ENCODE results near the gene L3MBTL4.

L3MBTL4 gene

DNA sequence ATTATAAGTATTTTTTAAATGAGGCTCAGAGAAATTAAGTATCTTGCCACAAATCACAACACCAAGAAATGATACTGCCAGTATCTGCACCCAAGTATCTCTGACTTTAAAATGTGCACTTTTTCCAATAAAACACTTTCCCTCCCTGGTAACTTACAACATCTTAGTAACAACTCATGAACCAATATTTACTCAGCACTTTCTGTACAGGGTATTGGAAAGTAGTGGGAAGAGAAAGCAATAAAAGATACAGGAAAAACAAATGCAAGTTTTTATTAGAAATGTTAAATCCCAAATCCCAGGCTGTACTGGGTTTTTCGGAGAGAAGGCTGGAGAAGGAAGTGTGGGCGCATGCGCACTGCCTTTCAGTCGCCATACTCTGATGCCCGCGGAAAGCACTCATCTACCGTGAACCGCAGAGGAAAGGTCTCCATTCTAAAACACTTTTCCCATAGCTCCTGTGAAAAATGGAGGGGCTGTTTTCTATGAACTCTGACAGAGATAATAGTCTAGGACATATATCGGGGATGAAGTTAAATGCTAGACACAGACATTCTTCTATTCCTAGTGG lies 52.1 kb downstream of the L3MBTL4 start:
- no peak for DNase-seq

DNA sequence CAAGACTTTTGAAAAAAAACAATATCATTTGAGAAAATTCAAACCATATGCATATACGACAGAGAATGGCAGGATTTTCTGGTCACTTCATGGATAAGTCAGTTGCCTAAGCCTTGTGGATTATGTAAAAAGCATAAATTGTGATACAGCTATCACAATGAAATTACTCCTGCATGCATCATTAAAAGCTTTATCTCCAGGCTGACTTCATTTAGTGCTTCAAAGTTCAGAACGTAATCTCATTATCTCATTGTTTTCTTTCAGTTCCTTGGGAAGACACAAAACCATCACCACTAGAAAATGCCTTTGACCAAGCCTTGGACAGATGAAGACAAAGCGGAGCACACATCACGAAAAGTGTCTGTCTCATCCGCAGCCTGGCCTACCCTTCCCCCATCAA lies 57.0 kb downstream of the L3MBTL4 start:
- no peak for DNase-seq

DNA sequence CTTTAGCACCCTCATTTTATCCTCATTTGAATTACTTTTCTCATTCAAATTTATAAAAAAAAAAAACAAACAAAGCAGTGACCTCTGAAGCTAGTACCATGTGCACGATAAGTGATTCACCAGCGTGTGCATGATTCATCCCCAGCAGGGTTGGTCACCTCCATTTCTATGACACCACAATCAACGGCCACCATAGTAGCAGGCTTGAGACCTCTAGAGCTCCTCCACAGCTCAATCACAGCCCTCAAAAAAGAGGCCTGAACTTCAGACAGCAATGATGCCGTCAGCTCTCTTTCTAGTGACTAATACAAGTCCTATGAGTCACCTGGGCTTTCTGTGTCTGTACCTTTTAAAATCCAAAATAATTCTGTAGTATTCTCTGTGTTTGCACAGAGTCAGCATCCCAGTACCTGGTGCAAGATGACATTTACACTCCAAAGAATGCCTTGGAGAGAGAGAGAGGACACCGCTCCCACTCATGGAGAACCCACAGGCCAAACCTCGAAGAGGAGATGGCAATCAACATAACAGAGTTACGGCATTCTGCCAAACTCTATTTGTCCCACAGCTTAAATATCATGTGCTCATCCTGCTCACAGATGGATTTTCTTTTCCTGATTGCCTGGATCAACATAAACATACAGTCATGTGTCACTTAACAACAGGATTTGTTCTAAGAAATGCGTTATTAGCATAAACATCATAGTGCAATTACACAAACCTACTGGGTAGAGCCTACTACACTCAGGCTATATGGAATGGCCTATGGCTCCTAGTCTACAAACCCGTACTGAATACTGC lies 58.7 kb downstream of the L3MBTL4 start:
- DNase-seq, result no peak

DNA sequence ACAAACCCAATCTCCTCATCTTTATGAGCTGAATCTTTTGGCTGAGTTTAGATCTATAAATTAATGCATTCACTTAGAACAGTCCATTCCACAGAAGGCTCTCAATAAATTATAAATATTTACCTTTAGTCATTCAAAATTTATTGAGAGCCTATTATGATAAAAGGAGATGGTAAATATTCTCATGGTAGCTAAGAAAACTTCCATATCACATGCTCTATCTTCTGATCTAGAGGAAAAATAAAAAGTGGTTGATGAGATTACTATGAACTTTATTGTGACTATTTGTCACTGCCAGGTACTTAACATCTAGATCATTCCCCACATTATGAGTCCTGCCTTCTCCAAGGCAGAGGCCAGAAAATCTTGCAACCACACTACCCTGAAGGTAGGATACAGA lies 62.4 kb downstream of the L3MBTL4 start:
- no peak for DNase-seq

DNA sequence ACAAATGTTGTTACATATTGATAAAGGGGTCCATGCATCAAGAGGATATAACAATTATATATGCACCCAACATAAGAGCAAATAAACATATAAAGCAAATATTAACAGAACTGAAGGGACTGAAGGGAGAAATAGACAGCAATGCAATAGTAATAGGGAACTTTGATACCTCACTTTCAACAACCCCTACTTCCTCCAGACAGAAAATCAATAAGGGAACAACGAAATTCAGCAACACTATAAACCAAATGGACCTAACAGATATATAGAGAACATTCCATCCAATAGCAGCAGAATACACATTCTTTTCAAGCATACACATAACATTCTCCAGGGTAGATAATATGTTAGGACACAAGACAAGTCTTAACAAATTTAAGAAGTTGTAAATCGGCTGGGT lies 71.7 kb downstream of the L3MBTL4 start:
- DNase-seq, result no peak

DNA sequence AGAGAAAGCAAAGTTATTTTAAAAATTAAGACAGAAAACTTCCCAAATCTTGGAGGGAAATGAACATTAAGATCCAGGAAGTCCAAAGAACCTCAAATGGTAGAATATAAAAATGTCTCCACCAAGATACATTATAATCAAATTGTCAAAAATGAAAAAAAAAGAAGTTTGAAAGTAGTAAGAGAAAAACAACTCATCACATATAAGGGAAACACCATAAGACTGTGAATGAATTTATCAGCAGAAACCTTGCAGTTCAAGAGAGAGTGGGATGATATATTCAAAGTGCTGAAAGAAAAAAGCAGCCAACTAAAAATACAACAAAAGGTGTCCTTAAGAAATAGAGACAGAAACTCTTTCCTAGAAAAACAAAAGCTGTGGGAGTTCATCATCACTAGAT lies 73.0 kb downstream of the L3MBTL4 start:
- no peak for DNase-seq

DNA sequence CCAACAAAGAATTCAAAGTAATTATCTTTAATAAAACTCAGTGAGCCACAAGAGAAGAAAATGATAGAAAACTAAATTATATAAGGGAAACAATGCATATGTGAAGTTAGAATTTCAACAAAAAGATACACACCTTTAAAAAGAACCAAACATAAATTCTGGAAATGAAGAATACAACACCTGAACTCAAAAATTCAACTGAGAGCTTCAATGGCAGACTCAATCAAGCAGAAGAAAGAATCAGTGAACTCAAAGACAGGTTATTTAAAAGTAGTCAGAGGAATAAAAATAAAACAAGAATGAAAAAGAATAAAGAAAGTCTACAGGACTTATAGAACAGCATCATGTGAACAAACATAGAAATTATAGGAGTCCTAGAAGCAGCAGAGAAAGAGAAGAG lies 73.4 kb downstream of the L3MBTL4 start:
- no peak for DNase-seq

DNA sequence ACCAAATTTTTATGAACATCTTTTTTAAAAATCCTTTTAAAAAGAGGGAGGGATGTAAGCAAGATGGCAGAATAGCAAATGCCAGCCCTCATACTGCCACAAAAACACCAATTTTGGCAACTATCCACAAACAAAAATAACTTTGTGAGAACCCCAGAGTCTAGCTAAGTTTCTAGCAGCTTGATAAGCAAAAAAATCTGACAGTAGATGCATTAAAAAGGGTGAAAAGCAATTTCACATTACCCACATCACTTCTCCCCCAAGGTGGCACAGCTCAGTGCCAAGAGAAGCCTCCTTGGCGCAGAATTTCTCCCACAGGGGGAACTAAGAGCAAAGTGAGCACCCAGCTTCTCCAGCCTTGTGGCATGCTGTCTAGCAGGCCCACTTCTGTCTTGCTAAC lies 74.6 kb downstream of the L3MBTL4 start:
- DNase-seq, result no peak

DNA sequence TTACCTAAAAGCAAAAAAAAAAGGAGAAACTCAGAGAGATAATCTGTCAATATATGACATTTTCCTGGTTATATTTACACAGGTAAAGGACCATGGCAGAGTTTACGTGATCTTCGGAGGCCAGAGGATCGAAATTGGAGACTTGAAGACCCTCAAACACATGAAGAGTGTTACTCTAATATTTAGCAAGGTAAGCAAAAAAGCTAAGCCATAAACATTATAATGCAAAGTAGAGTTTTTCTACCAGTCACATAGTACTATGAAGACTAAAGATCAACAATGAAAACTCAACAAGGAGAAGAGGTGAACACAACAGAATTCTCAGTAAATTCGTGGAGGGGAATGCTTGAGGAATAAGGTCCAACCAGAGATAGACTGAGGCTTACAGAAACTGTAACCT lies 78.5 kb downstream of the L3MBTL4 start:
- DNase-seq, result no peak

DNA sequence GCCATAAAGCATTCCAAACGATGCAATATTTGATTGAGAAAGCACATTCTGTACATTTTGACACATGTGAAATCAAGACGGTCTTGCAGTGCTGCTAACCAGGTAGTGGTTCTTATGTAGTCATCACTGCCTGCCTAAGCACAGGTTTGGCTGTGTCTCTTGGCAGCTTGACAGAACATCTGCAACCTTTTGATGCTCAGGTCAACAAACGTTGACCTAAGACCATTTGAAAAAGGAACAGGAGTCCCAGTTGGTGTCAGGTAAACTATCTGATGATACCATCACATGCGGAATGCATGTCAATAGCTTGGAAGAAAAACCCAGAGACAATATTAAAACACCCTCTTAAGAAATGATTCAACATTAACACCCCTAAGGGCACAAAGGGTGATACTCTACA lies 80.7 kb downstream of the L3MBTL4 start:
- no peak for DNase-seq

DNA sequence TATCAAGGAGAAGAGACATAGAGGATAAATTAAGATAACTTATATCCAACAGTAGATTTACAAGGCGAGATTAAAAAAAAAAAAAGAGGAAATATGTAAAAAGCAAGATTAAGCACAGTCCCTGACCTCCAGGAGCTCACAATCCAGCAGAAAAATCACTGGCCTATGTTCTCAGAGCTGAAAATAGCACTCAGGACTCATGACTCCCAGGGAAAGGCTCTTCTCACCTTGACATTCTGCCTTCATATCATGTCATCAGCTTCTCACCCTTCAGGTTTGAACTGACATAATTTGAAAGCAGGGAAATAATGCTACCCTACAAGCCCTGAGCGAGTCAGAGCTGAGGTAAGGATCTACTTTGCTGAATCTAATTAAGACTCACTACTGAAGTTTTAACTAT lies 82.8 kb downstream of the L3MBTL4 start:
- DNase-seq, result no peak

DNA sequence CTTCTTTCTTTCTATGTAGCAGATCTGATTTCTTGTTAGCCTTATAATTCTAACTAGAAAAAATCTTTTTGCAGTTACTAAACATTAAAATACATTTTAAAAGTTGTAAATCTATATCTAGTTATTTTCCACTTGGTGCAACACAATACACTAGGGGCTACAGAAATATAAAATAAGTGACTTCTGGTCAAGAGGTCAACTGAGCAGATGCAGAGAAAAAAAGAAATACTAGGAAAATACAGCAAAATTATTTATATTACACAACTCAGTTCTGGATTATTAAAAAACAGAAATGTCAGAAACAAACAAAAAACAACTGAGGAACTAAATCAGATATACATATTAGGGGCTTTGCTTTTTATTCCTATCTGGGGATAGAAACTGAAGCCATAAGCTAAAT lies 83.9 kb downstream of the L3MBTL4 start:
- DNase-seq, result no peak

DNA sequence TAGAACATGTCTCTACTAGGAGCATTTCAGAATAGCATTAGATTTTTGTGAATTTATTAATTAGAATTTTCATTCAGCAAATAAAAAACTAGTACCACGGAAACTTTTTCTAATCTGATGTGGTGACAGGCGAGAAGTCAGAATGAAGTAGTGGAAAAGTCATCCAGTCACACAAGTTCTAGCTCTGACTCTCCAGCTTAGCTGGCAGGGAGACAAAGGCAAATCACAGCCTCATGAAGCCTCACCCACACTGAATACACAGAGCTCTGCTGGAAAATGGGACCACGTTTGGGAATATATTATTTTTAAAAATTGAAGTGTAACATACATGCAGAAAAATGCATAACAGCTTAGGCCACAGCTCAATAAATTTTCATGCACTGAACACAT lies 86.1 kb downstream of the L3MBTL4 start:
- no peak for DNase-seq

DNA sequence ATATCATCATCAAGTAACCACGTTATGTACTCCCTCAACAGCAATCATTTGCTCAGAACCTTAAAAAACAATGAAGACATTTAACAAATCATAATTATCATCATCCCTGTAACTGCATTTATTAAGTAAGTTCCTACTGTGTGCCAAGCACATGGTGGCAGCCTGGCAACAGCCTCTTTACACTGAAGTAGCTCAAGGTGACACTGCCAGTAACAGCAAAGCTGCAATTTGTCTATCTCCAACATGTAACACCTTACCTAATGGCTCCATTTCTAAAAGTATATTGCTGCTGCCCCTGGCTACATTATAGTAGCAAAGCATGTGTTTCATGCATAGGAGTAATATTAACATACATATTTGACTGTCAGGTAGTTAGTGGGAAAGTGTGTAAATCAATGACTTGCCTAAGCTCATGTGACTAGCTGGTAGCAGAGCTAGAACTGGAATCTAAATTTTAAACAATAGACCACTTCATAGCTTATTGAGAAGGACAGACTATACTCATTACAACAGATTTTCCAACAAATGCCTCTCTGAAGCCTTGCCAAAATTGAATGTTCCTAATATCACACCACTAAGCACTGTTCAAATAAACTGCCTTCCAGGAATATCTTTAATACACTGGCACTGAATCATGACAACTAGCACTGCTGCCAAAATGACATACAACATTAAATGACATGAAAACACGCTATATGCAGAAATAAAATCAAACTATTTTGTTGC lies 86.7 kb downstream of the L3MBTL4 start:
- no peak for DNase-seq

DNA sequence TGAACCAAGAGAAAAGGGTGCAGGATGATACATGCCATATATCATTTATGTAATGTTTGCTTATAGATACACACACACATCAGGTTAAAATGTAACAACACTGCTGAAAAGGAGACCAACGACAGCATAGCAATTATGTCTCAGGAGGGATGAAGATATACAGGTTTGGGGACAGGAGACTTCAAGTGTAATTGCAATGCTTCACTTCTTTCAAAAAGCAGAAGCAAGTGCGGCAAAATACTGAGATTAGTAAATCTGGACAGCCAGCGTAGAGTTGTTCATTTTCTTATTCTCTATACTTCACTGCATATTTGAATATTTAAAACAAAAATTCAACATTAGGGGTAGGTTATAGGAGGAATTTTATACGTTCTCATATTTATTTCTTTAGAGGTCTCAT lies 87.2 kb downstream of the L3MBTL4 start:
- DNase-seq, result no peak

DNA sequence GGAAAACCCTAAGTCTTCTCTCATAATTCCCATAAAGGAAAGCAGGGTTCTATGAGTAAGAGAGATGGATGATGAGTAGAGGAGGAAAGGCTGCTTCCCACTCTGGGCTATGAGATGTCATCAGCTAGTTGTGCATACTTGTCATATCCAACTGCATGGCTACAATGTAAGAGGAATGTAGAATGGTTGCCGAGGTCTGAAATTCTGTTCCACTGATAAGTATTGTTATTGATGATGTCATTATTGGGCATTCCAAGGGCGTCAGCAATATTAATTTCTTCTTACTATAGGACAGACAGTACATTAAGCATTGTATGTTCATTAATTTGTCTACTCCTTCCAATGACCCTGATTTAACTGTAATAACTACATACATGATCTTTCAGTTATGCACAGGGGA lies 88.1 kb downstream of the L3MBTL4 start:
- no peak for DNase-seq

DNA sequence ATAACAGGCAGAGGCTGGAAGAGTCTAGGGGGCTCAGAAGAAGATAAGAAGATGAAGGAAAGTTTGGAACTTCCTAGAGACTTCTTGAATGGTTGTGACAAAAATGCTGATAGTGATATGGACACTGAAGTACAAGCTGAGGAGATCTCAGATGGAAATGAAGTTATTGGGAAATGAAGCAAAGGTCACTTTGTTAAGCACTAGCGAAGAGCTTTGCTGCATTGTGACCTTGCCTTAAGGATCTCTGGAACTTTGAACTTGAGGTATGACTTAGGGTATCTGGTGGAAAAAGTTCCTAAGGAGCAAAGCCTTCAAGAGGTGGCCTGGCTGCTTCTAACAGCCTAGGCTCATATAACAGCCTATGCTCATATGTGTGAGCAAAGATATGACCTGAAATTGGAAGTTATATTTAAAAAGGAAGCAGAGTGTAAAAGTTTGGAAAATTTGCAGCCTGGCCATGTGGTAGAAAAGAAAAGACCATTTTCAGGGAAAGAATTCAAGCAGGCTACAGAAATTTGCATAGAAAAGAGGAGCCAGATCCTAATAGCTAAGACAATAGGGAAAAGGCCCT lies 91.3 kb downstream of the L3MBTL4 start:
- DNase-seq, result no peak

DNA sequence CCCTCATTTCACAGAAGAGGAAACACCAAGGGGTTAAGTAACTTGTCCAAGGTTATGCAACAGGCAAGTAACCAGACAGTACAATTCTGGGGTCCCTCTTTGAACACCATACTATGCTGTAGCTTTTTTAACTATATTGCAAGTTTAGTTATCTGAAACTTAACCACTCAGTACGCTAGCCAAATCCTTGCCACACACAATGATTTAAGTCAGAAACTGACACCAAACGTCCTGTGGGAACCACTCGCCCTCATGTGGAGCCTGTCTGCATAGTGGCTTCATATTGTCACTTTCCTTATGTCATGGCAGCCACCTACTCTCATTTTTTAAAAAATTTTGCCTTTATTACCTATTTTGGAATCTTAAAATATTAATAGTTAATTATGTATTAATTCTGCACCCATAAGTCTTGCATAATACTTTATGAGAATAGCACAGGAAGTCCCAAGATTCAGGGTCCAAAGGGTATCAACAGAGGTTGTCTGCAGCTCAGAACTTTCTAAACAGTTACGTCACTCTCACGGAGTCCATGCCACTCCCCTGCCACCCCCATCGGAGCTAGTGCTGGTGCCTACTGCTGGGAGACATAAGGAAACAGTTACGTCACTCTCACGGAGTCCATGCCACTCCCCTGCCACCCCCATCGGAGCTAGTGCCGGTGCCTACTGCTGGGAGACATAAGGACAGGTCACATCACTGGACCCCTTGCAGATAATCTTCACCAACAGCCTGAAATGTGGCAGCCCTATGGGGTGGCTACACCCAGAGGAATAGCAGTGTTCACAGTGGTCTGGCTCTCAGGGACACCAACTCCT lies 99.0 kb downstream of the L3MBTL4 start:
- DNase-seq, result no peak

DNA sequence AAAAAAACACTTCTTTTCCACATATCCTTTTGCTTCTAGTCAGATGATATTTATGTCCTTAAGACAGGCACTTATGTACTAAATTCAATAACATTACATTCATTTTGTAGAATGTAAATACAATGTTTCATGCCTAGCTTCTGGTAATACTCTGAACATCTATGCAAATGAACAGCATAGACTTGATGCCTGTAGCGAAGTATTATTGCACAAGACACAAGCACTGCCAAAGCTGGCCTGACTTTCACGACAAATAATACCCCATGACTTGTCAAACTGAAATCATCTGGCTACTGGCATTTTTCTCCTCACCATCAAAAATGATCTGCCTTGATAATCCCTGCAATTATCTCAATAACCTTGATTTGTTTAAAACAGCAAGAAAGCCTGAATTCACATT lies 101.3 kb downstream of the L3MBTL4 start:
- no peak for DNase-seq

DNA sequence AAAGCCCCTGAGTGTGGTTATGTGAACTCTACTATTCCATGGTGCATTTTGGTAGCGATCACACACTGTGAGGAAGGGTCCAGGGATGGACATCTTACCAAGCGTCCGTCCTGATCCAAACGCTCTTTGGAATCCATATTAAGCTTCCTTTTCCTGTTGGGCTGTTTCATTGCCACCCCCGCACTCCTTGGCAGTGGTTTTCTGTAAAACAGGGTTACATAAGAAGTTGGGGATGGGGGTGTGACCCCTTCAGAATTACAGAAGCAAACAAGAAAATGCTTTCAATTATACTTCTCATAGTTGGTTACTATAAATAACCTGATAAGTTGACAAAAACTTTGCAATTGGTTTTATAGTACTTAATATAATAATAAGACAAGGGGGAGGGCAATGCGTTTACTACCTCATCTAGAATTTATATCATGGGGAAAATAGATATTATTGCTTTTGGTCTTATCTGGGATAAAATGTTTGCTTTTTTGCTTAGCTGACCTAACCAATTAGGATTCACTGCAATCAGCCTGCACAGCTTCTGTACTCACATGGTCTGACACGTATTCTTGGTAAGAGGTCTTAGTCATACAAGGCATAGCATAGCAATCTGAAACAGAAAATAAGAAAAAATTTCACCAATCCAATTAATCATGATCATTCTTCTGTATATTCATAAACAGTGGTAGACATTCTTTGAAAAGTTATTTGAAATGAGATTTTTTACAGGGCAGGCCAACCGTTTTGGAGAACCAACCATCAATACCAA lies 103.1 kb downstream of the L3MBTL4 start:
- DNase-seq, result no peak

DNA sequence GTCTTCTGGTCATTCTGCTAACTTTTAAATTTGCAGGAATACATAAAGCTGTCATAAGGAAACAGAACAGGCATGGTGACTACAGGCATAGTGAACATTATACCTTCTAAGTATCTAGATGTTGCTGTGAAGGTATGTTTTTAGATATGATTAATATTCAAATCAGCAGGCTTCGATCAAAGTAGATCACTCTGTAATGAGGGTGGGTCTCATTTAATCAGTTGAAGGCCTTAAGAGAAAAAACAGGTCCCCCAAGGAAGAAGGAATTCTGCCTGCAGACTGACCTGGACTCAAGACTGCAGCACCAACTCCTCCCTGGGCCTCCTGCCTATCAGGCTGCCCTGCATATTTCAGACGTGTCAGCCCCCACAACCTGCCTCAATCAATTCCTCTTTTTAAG lies 104.0 kb downstream of the L3MBTL4 start:
- DNase-seq, result no peak

DNA sequence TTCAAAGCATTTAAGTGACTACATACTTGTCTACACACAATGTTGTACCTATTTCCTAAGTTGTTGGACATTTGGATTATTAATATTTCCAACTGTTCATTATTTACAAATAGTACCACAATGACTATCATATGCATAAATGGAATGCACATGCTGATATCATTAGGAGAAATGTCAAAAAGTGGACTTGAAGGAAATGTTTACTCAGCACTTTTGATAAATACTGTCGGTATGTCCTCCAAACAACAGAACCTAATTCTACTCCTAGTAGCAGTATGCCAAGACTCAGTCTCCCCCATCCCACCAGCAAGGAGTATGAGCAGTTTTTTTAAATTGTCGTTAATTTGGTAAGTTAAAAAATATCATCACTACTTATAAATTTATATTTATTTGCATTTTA lies 116.8 kb downstream of the L3MBTL4 start:
- no peak for DNase-seq

Measured in activated T-cell treated with anti-CD3 and anti-CD28 coated beads, Interleukin-2, amount 50 U/mL, for 1 hour (primary cell).